Ureter (tissue), 1 donor: Measurements from ENCODE around the gene PLCL1. TPM values are rescaled to one million over a fixed set of nuclear protein-coding genes. Genes with fewer than 3 reads are reported as not detected.

ENCODE experiments used
- DNase-seq: peaks from one replicate; pipeline ENCODE4 v3.0.0-alpha.2; 2020; ENCODE audit warnings: low spot score
- total RNA-seq: library from RNA; stranded (reverse); gene quantifications from one replicate; pipeline ENCODE4 v1.2.4, GENCODE V29; 2023
- donor health status: DM: yes; HTN: yes; CAD: no.

Gene PLCL1
- total RNA-seq = 2.9 TPM

- peak; percentile 91 for DNase-seq
Measured at GRCh38 chr2:197804049-197804757, at the start of gene PLCL1. PLCL1 (plus strand) TSS chr2:197804593.

DNA sequence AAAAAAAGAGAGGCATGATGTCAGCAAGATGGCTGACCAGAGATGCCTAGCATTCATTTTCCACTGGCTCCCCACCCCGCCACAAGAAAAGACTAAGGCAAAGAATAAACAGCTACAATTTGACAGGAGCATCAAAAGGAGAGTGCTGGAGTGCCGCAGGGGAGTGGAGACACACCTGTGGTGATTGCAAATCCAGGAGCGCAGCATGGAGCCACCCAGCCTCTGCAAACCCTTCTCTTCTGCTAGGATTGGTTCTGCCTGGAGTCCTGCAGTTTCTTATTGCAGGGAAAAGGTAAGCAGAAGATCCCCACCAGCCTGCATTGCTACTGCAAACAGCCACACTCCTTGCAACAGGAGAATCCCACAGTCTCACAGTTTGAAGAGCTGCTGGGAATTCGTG, 45.4 kb upstream of the PLCL1 start:
- DNase-seq = no peak

DNA sequence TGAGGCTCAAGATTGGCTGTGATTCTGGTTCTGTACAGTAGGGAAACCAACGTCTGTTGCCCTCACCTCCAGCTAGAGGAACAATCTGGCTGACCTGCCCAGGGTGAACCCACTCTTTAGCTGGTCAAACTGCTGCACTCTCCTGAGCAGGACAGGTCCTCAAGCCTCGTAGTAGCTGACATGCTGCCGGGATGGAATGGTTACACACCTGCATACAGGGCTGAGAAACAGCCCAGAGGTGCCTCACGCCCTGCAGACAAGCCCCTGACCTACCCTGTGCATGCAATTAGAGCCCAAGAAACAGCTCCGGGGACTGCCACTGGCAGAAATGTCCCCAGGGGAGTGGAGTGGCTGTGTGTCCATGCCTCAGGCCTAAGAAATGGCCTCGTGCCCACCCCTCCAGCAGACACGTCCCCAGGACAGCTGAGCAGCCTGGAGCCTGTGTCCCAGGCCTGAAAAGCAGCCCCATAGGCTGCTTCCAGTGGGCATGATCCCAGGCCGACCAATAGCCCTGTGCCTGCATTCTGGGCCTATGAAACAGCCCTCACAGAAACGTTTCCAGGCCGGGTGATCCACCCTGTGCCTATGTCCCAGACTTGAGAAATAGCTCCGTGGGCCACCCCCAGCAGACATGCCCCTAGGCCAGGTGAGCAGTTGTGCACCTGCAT, 44.6 kb upstream of the PLCL1 start:
- DNase-seq = no peak

GRCh38 chr2:197760293-197760657, 44.1 kb upstream of the PLCL1 start:
- no peak for DNase-seq

- DNase-seq = no peak
Measured at GRCh38 chr2:197777823-197778407, 26.5 kb upstream of the PLCL1 start.

DNA sequence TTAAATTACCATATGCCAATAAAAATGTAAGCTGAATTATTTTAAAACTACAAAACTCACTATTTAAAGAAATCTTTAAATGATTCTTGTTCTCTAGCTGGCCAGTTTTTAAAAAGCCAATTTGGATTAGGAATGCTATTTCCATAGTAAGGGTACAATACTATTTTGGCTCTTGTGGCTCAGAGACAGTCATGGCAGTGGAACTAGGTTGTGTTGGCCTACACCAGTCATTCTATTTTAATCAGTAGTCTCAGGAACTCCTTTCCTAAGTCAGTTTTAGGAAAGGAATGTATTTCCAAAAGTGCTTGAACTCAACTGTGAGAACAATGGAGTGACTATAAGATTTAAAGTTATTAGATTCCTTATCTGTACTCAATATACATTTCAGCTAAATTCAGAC, 25.1 kb upstream of the PLCL1 start:
- no peak for DNase-seq

DNA sequence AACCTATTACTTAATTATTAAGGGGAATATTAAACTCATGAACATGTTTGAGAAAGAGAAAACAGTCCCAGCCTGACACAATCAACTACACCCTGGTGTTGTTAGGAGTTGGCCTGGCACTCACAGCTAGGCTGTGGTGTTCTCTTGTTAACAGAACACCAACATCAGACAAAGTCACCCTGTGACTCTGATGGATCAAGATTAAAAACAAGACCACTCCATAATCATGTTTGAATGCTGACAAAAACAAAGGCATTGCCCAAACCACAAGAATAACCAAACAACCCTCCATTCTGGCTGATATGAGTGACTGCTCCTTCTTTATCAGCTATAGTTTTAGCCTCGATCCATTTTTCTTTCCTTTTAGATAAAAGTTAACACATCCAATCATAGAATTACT, 22.3 kb upstream of the PLCL1 start:
- no peak for DNase-seq

- no peak for DNase-seq
Measured at GRCh38 chr2:197784956-197785941, 19.1 kb upstream of the PLCL1 start, which contains the start of gene BOLL. BOLL (minus strand) TSS chr2:197785319; CDS start chr2:197781850, 3,469 bp downstream.

DNA sequence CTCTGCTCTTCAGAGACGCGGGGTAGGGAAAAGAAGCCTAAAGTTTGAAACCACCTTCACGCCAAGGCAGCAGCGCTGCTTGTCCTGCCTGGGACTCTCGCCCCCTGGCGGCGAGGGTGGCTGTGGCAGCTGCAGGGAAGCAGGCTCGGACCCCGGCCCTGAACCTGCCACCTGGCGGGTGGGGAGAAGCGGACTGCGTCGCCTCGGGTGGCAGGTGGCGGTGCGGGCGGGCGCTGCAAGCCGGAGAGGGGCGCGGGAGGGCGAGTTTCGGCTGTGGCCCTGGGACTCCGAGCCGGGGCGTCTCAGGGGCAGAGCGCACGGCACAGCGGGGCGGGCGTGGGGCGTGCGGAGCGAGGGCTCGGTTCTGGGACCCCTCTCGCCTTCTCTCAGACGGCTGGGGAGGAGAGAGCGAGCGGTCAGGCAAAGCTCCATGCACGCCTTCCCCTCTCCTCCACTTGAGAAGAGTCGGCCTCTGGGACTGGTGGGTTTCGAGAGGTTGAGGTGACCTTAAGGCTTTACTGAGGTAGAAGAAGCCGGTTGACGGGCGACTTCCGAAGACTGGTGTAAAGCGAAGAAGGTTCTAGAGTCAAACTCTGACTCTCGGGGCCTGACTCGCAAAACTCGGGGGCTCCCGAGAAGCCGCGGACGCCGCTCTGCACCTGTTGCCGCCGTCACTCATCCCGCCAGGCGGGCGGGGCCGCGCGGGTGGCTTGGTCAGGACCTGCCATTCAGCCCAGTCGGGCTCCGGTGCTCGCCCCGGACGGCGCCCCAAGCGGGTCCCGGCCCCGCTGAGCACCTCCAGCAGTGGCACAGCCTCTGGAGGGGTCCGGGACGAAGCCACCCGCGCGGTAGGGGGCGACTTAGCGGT, 18.1 kb upstream of the PLCL1 start:
- no peak for DNase-seq

DNA sequence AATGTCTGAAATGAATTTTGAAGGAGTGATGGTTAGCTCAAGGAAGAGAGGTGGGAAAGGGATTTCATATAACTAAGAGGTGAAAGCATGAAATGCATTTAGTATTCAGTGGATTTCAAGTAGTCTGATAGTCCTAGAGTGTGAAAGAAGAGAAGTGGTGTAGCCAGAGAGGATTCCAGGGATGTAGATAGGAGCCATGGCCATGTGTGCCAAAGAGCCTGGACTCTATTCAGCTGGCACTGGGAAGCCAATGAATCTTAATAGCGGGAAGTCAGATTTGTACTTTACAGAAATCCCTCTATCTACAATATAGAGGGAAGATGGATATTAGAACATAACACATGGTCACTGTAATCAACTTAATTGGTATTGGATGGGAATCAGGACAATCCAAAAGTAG, 10.9 kb upstream of the PLCL1 start:
- DNase-seq = no peak

DNA sequence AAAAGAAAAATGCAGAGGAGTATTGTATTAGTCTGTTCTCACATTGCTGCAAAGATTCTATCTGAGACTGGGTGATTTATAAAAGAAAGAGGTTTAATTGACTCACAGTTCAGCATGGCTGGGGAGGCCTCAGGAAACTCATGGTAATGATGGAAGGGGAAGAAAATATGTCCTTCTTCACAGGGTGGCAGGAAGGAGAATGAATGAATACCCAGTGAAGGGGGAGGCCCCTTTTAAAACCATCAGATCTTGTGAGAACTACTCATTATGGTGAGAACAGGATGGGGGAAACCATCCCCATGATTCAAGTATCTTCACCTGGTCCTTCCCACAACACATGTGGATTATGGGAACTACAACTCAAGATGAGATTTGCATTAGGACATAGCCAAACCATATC, 9.1 kb upstream of the PLCL1 start:
- DNase-seq = no peak

DNA sequence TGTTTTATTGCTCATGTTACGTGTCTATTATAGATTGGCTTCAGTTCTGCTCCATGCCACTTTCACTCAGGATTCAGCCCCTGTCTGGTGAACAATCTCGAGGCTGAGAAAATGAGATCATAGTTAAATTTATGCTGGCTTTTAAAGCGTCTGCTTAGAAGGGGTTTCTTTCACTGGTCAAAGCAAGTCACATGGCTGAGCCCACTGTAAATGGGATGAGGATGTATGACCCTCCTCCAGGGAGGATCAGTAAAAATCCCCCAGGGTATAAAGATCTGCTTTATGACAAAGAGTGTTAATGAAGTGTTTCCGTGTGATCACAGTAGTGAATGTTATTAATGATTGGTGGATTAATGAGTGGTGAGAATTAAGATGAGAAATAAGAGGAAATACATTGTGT, 6.2 kb upstream of the PLCL1 start:
- DNase-seq = no peak

- no peak for DNase-seq
Measured at GRCh38 chr2:197799068-197799467, 5.3 kb upstream of the PLCL1 start.

- no peak for DNase-seq
Measured at GRCh38 chr2:197800091-197800490, 4.3 kb upstream of the PLCL1 start.

DNA sequence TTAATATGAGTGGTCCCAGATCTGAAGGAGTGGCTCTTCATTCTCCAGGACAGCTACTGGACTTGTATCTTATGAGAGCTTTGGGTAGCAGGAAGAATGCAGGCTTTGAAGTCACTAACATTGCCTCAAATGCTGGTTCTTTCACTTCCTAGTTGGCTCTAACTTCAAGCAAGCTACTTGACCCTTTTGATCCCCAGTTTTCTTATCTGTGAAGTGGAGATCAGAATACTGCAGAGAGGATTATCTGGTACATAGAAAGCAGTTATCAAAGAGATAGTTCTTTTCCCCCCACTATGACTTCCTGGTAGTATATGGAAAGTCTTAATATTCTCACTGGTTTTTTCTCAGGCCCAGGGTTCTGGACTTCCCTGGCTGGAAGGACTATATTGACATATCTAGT, 3.4 kb upstream of the PLCL1 start:
- DNase-seq = no peak

- no peak for DNase-seq
Measured at GRCh38 chr2:197803033-197803444, 1.4 kb upstream of the PLCL1 start.

- no peak for DNase-seq
Measured at GRCh38 chr2:197804758-197805714, 643 bp downstream of the PLCL1 start.

DNA sequence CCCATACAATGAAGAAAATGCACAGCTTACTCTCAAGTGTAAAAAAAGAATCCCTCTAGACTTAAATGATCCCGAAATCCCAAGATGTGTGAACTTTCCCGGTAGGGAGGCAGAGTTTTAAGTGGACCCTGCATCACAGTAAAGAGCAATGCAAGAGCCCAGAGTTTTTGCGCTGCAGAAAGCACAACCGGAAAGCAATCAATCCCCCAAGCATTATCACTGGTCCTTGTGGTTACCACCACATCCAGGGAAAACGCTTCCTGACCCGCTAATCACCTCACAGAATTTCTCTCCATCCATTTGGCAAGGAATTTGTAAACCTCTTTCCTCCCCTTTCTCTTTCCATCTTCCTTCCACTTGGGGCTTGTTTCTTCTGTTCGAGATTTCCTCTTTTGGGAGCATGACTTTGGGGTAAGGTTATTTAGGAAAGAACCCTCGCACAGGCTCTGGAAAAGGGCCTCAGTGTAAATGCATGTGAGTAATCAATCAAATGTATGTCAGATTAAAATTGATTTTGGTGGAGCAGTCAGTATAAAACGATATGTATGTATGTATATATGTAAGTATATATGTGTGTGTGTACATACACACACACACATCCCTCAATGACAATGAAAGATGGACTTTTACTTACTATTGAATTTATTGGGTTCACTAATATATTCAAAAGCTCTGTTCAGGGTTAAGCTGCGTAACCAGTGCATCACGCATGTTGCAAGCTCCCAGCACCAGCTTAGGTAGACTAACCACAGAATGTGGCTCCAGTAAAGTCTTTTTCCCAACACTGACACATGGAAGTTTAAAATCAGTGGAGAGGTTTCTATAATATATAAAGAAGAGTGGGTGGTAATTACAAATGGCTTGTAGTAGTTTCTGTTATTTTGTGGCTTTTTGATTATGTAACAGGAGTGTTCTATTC, 1.6 kb downstream of the PLCL1 start:
- no peak for DNase-seq

DNA sequence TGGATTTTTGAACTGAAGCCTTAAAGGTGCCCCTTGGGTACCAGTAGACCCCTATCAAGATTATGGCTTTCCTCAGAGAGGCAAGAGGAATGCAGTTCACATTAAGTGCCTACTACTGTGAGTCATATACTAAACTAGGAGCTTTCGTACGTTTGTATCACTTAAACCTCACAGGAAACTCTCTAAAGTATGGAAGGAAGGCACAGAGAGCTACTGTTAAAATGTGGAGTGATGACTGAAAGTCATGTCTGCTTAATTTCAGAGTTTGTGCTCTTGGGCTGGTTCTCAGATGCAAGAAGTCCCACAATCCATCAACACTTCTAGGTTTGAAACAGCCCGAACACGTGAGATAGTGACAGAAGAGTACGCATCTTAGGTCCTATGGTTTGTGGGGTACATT, 4.7 kb downstream of the PLCL1 start:
- no peak for DNase-seq
